Neural cell (in vitro differentiated cells): ENCODE data around the gene LCNL1.

Source experiments
- MXI1 ChIP-seq: fragments of 450-650 bp; conservative IDR thresholded peaks from 2 replicates; pipeline ENCODE4 v1.6.1; 2014; ENCODE audit warnings: antibody characterized with exemption, mild to moderate bottlenecking; ENCODE audit not compliant: poor library complexity, severe bottlenecking
- POLR2AphosphoS5 ChIP-seq: IDR thresholded peaks from 2 replicates; pipeline ENCODE4 v1.6.1; 2012
- RAD21 ChIP-seq: fragments of 450-650 bp; conservative IDR thresholded peaks from 2 replicates; pipeline ENCODE4 v1.6.1; 2014; ENCODE audit warnings: antibody characterized with exemption, mild to moderate bottlenecking, moderate library complexity
- TAF1 ChIP-seq: IDR thresholded peaks from 2 replicates; pipeline ENCODE4 v1.6.1; 2012; ENCODE audit warnings: low read depth
- TF ChIP-seq, protein P1 (sequence below): fragments of 450-650 bp; IDR thresholded peaks from 2 replicates; pipeline ENCODE4 v1.5.1; 2014; ENCODE audit warnings: antibody characterized with exemption, mild to moderate bottlenecking, moderate library complexity; ENCODE audit not compliant: poor library complexity, severe bottlenecking

- TF ChIP-seq POLR2AphosphoS5 (no peak), RAD21 (no peak), TAF1 (no peak), MXI1 (no peak)
- TF ChIP-seq, protein P1, sequence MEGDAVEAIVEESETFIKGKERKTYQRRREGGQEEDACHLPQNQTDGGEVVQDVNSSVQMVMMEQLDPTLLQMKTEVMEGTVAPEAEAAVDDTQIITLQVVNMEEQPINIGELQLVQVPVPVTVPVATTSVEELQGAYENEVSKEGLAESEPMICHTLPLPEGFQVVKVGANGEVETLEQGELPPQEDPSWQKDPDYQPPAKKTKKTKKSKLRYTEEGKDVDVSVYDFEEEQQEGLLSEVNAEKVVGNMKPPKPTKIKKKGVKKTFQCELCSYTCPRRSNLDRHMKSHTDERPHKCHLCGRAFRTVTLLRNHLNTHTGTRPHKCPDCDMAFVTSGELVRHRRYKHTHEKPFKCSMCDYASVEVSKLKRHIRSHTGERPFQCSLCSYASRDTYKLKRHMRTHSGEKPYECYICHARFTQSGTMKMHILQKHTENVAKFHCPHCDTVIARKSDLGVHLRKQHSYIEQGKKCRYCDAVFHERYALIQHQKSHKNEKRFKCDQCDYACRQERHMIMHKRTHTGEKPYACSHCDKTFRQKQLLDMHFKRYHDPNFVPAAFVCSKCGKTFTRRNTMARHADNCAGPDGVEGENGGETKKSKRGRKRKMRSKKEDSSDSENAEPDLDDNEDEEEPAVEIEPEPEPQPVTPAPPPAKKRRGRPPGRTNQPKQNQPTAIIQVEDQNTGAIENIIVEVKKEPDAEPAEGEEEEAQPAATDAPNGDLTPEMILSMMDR: no peak
These were observed 50.1 kb downstream of the LCNL1 start for GRCh38 chr9:137032858-137033257.
